Stimulated activated CD4-positive, alpha-beta T cell treated with anti-CD3 and anti-CD28 coated beads, Interleukin-4, amount 100 ng/mL, for 24 hours (primary cell): ENCODE measurements around the gene LGI4.

Source experiments
- DNase-seq: peaks from one replicate; pipeline ENCODE4 v3.0.0-alpha.2; 2020

The LGI4 gene

GRCh38 chr19:35081201-35081600 lies 53.7 kb downstream of the LGI4 start:
- no peak for DNase-seq

GRCh38 chr19:35080613-35081170 lies 54.2 kb downstream of the LGI4 start:
- no peak for DNase-seq

- no peak for DNase-seq
These were observed 55.0 kb downstream of the LGI4 start for GRCh38 chr19:35079826-35080225.

- DNase-seq = no peak
These were observed 57.2 kb downstream of the LGI4 start for GRCh38 chr19:35077411-35078223.

- DNase-seq = no peak
These were observed 58.2 kb downstream of the LGI4 start for GRCh38 chr19:35076657-35077056.

- DNase-seq = no peak
These were observed 58.9 kb downstream of the LGI4 start for GRCh38 chr19:35076026-35076370.

- no peak for DNase-seq
These were observed 59.4 kb downstream of the LGI4 start for GRCh38 chr19:35075202-35076025.
